ENCODE results near the gene HS3ST6. TPM values are rescaled to one million over a fixed set of nuclear protein-coding genes. Genes with fewer than 3 reads are reported as not detected.

The HS3ST6 gene
- total and polyA plus RNA-seq, 10 donors: 0.06 to 0.20 TPM; not detected in 8

DNA sequence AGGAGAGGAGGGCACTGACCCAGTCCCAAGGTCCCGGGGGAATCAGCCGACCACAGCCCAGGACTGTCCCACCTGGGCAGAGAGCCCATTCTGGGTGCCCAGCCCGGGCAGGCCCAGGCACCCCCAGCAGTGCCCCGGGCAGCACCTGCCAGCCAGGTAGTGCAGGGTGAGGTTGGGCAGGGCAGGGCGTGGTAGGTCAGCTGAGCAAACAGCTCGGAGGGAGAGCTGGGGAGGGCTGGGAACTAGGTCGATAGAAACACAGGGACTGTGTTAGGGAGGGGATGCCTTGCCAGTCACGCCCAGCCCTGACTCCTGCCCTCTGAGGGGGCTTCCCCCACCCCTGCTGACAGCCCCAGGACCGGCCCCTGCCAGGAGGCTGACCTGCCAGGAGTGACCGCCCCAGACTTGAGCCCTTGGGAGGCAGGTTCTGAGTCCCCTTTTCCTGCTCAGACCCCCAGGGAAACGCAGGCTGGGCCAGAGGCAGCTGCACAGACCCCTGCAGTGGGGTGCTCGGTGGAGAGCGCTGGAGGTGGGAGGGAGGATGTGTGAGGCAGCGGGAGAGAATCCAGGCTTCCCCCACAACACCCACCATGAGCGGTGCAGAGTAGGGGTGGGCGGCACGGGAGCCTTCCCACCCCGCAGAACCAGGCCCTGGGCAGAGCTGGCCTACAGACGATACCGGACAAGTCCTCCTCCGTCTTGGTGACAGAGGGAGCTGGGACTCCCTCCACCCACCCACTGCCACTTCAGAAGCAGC, 4.7 kb downstream of the HS3ST6 start:
- H3K27me3 ChIP-seq (replicated peaks in 1 of 7): peaks cover 5 to 82% (median 31%) of the 10 kb centered on the region in 7 donors
- H3K27ac ChIP-seq: no peak overlapping the region
- TF ChIP-seq POLR2AphosphoS5 (IDR thresholded peaks at IDR 0.05) (no peak), POLR2A (IDR thresholded peaks at IDR 0.05) (no peak)
- TF ChIP-seq, protein P1, sequence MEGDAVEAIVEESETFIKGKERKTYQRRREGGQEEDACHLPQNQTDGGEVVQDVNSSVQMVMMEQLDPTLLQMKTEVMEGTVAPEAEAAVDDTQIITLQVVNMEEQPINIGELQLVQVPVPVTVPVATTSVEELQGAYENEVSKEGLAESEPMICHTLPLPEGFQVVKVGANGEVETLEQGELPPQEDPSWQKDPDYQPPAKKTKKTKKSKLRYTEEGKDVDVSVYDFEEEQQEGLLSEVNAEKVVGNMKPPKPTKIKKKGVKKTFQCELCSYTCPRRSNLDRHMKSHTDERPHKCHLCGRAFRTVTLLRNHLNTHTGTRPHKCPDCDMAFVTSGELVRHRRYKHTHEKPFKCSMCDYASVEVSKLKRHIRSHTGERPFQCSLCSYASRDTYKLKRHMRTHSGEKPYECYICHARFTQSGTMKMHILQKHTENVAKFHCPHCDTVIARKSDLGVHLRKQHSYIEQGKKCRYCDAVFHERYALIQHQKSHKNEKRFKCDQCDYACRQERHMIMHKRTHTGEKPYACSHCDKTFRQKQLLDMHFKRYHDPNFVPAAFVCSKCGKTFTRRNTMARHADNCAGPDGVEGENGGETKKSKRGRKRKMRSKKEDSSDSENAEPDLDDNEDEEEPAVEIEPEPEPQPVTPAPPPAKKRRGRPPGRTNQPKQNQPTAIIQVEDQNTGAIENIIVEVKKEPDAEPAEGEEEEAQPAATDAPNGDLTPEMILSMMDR (IDR thresholded peaks at IDR 0.05 in 8 of 11, conservative IDR thresholded peaks at IDR 0.05 in 3 of 11): no peak
- no peaks in the 10 kb centered on the region for H3K9me3 ChIP-seq
- no peak overlapping the region for H3K4me3 ChIP-seq
- 55 to 69% (median 57%) methylated on average over 8 to 21 of the region's 21 CpGs for WGBS, 5 donors
- intact Hi-C loops (cut with DNase I; ENCODE audit: low total_unique reads): no loop called here
- no peaks in the 10 kb centered on the region for H3K36me3 ChIP-seq
- peaks cover 0 to 18% (median 8%) of the 10 kb centered on the region in 6 donors for H3K4me1 ChIP-seq
- DNase-seq: no peak

DNA sequence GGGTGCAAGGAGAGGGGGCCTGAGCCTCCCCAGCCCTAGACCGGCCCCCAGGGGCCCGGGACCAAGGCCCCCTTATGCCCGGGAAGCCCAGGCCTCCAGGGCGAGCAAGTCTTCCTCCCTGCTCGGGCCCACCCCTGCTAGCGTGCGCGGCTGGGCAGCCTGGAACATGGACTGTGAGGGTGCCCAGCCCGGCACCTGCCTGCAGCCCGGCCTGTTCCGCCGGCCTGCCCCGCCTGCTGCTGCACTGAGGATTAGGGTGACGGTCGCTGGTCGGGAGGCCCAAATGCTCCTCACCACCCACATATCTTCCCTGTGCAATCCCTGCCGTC, 6.0 kb downstream of the HS3ST6 start:
- Histone ChIP-seq H3K27me3 (replicated peaks in 1 of 7) (peaks cover 0 to 82% (median 32%) of the 10 kb centered on the region in 7 donors), H3K27ac (no peak overlapping the region), H3K4me3 (no peak overlapping the region), H3K9me3 (no peaks in the 10 kb centered on the region), H3K4me1 (peaks cover 0 to 9% (median under 1%) of the 10 kb centered on the region in 6 donors), H3K36me3 (no peaks in the 10 kb centered on the region)
- TF ChIP-seq POLR2AphosphoS5 (IDR thresholded peaks at IDR 0.05) (no peak), POLR2A (IDR thresholded peaks at IDR 0.05) (no peak)
- TF ChIP-seq, protein P1 (IDR thresholded peaks at IDR 0.05 in 8 of 11, conservative IDR thresholded peaks at IDR 0.05 in 3 of 11): no peak
- intact Hi-C loops (cut with DNase I; ENCODE audit: low total_unique reads): no loop called here
- WGBS, 5 donors: 76 to 94% (median 88%) methylated on average over 8 to 17 of the region's 17 CpGs
- no peak for DNase-seq

DNA sequence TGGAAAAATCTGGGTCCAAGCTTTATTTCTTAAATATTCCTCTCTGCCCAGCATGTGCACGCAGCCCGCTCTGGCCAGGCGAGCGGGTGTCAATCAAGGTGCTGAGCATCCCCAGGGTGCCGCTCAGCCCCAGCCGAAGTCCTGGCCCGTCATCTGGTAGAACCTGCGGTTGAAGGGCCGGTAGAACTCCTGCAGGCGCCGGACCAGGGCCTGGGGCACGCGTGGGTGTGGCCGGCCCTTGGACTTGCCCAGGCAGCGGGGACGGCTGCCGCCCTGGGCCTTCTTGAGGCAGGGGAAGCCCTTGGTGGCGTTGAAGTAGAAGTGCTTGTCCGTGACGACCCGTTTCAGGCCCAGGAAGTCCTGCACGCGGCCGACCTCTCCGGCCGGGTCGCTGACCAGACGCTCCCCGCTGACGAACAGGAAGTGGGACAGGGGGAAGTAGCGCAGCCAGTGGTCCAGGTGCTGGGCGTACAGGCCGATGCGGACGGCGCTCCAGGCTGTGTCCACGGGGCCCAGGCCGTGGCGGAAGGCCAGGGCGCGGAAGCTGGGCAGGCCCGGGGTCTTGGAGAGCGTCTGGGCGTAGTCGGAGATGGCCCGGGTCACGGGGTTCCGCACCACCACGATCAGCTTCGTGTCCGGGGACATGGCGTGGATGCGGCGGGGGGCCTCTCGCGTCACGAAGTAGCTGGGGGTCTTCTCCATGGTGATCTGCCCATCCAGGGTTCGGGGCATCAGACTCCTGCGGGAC, 6.6 kb downstream of the HS3ST6 start:
- Histone ChIP-seq H3K4me1 (peaks cover 0 to 9% (median 0%) of the 10 kb centered on the region in 6 donors), H3K9me3 (no peaks in the 10 kb centered on the region), H3K36me3 (no peaks in the 10 kb centered on the region), H3K4me3 (no peak overlapping the region), H3K27me3 (replicated peaks in 1 of 7) (peaks cover 0 to 82% (median 27%) of the 10 kb centered on the region in 7 donors), H3K27ac (no peak overlapping the region)
- TF ChIP-seq POLR2A (IDR thresholded peaks at IDR 0.05) (no peak), POLR2AphosphoS5 (IDR thresholded peaks at IDR 0.05) (no peak)
- TF ChIP-seq, protein P1 (IDR thresholded peaks at IDR 0.05 in 8 of 11, conservative IDR thresholded peaks at IDR 0.05 in 3 of 11): no peak
- DNase-seq: no peak
- WGBS, 5 donors: 84 to 90% (median 87%) methylated on average over 51 to 59 of the region's 59 CpGs
- intact Hi-C loops (cut with DNase I; ENCODE audit: low total_unique reads): no loop called here
